ENCODE data around the gene BRF1.

DNA sequence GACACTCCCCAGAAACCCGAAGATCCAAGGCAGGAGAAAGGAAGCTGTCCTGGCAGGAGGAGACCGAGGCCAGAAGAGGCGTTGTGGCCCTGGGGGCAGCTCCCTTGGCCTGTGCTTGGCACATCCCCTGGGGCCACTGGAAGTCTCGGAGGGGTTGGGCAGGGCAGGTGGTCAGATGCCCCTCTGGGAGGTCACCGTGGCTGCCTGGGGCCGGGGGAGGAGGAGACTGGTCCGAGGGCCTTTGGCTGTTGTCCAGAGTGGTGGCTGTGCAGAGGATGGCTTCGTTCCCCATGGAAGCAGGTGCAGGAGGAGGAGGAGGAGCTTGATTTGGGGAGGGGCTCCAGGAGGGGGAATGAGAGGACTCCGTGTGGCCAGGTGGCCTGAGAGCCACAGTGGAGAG lies 116.3 kb downstream of the BRF1 start:
- TF ChIP-seq, protein P1, sequence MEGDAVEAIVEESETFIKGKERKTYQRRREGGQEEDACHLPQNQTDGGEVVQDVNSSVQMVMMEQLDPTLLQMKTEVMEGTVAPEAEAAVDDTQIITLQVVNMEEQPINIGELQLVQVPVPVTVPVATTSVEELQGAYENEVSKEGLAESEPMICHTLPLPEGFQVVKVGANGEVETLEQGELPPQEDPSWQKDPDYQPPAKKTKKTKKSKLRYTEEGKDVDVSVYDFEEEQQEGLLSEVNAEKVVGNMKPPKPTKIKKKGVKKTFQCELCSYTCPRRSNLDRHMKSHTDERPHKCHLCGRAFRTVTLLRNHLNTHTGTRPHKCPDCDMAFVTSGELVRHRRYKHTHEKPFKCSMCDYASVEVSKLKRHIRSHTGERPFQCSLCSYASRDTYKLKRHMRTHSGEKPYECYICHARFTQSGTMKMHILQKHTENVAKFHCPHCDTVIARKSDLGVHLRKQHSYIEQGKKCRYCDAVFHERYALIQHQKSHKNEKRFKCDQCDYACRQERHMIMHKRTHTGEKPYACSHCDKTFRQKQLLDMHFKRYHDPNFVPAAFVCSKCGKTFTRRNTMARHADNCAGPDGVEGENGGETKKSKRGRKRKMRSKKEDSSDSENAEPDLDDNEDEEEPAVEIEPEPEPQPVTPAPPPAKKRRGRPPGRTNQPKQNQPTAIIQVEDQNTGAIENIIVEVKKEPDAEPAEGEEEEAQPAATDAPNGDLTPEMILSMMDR (conservative IDR thresholded peaks at IDR 0.05 in 1 of 2, IDR thresholded peaks at IDR 0.05 in 1 of 2; ENCODE audit: low read depth in 1 of 2, low read length in 2 of 2) = no peak
- TF ChIP-seq EZH2 (IDR thresholded peaks at IDR 0.05; ENCODE audit: low read length, missing control alignments) = no peak

All from fibroblast of lung (primary cell).